Activated T-helper 2 cell treated with anti-CD3 and anti-CD28 coated beads, Interferon-gamma antibody, Interleukin-2, Interleukin-4, amounts not matched to agents 10 μg/mL and 5 μg/mL and 100 μg/mL, durations not matched to agents 14 hours and 24 hours and 36 hours (primary cell): ENCODE measurements around the gene OLFML3. TPM values are rescaled to one million over a fixed set of nuclear protein-coding genes. Genes with fewer than 3 reads are reported as not detected.
"Not testable (repeated sequence)": the region's sequence is repeated elsewhere in the genome, so short reads cannot be mapped to it uniquely, and the experiment has no call there.

Source experiments
- DNase-seq: peaks from one replicate; pipeline ENCODE4 v3.0.0; 2021; ENCODE audit warnings: low spot score
- H3K27ac Mint-ChIP-seq: one replicate; pipeline ENCODE4 v1.8.0; 2021; ENCODE audit warnings: mixed read lengths
- H3K27me3 Mint-ChIP-seq: one replicate; pipeline ENCODE4 v1.8.0; 2021; ENCODE audit warnings: low read depth, mixed read lengths
- H3K36me3 Mint-ChIP-seq: one replicate; pipeline ENCODE4 v1.8.0; 2021; ENCODE audit warnings: low read depth, mixed read lengths
- H3K4me1 Mint-ChIP-seq: one replicate; pipeline ENCODE4 v1.8.0; 2021; ENCODE audit warnings: low read depth, mixed read lengths
- H3K4me3 Mint-ChIP-seq: one replicate; pipeline ENCODE4 v1.8.0; 2021; ENCODE audit warnings: low read depth, mild to moderate bottlenecking, moderate library complexity, mixed read lengths
- H3K9me3 Mint-ChIP-seq: one replicate; pipeline ENCODE4 v1.8.0; 2021; ENCODE audit warnings: mixed read lengths
- intact Hi-C: fragments of 100-400 bp; cut with micrococcal nuclease; formaldehyde crosslinking; loops from one replicate; pipeline ENCODE4 v1.15.1; 2023
- total RNA-seq: library from RNA; stranded (reverse); gene quantifications from 2 replicates; pipeline ENCODE4 v1.2.3, GENCODE V29; 2022

Gene OLFML3
- total RNA-seq, 1 donor from 2014 or later, result 0.11 TPM

- Mint-ChIP-seq H3K27ac (no peak overlapping the region), H3K27me3 (peaks cover 13% of the 10 kb centered on the region), H3K4me1 (no peaks in the 10 kb centered on the region), H3K36me3 (no peaks in the 10 kb centered on the region), H3K4me3 (no peak overlapping the region), H3K9me3 (no peaks in the 10 kb centered on the region)
- DNase-seq, result no peak
- intact Hi-C loops, result no loop called here
Measured at GRCh38 chr1:114003431-114003830, 24.2 kb downstream of the OLFML3 start.

- H3K27me3 Mint-ChIP-seq, result peaks cover 12% of the 10 kb centered on the region
- H3K27ac Mint-ChIP-seq, DNase-seq, H3K4me3 Mint-ChIP-seq, H3K4me1 Mint-ChIP-seq, intact Hi-C loops, H3K36me3 Mint-ChIP-seq, H3K9me3 Mint-ChIP-seq: not testable (repeated sequence)
Measured at GRCh38 chr1:114006825-114007224, 27.6 kb downstream of the OLFML3 start.

GRCh38 chr1:114008480-114008941 lies 29.2 kb downstream of the OLFML3 start:
- intact Hi-C loops, result no loop called here
- Mint-ChIP-seq H3K27ac (no peak overlapping the region), H3K27me3 (peaks cover 14% of the 10 kb centered on the region), H3K4me1 (no peaks in the 10 kb centered on the region), H3K9me3 (no peaks in the 10 kb centered on the region), H3K4me3 (no peak overlapping the region), H3K36me3 (no peaks in the 10 kb centered on the region)
- DNase-seq, result no peak

- no peaks in the 10 kb centered on the region for H3K9me3 Mint-ChIP-seq
- intact Hi-C loops, result no loop called here
- no peaks in the 10 kb centered on the region for H3K36me3 Mint-ChIP-seq
- H3K4me1 Mint-ChIP-seq, result no peaks in the 10 kb centered on the region
- H3K27ac Mint-ChIP-seq, result no peak overlapping the region
- no peak for DNase-seq
- no peak overlapping the region for H3K4me3 Mint-ChIP-seq
- H3K27me3 Mint-ChIP-seq, result peaks cover 13% of the 10 kb centered on the region
Measured at GRCh38 chr1:114008993-114009392, 29.7 kb downstream of the OLFML3 start.

- intact Hi-C loops, result no loop called here
- no peaks in the 10 kb centered on the region for H3K36me3 Mint-ChIP-seq
- peaks cover 13% of the 10 kb centered on the region for H3K27me3 Mint-ChIP-seq
- no peak overlapping the region for H3K4me3 Mint-ChIP-seq
- no peak overlapping the region for H3K27ac Mint-ChIP-seq
- no peaks in the 10 kb centered on the region for H3K4me1 Mint-ChIP-seq
- no peaks in the 10 kb centered on the region for H3K9me3 Mint-ChIP-seq
- no peak for DNase-seq
Measured at GRCh38 chr1:114009393-114009792, 30.1 kb downstream of the OLFML3 start.

GRCh38 chr1:114010433-114011184 lies 31.3 kb downstream of the OLFML3 start:
- H3K9me3 Mint-ChIP-seq, result no peaks in the 10 kb centered on the region
- no peak overlapping the region for H3K27ac Mint-ChIP-seq
- no peaks in the 10 kb centered on the region for H3K4me1 Mint-ChIP-seq

GRCh38 chr1:114011796-114012195 lies 32.5 kb downstream of the OLFML3 start:
- Mint-ChIP-seq H3K4me1 (no peaks in the 10 kb centered on the region), H3K4me3 (no peak overlapping the region), H3K27ac (no peak overlapping the region), H3K27me3 (peaks cover 13% of the 10 kb centered on the region), H3K36me3 (no peaks in the 10 kb centered on the region), H3K9me3 (no peaks in the 10 kb centered on the region)
- DNase-seq, result no peak
- intact Hi-C loops, result no loop called here

More at GRCh38 chr1:114010433-114011184, 31.3 kb downstream of the OLFML3 start:
- H3K36me3 Mint-ChIP-seq, result no peaks in the 10 kb centered on the region
- H3K27me3 Mint-ChIP-seq, result peaks cover 15% of the 10 kb centered on the region
- no peak overlapping the region for H3K4me3 Mint-ChIP-seq
- no peak for DNase-seq
- intact Hi-C loops, result no loop called here

- no peak overlapping the region for H3K27ac Mint-ChIP-seq
- H3K36me3 Mint-ChIP-seq, result no peaks in the 10 kb centered on the region
- intact Hi-C loops, result no loop called here
Measured at GRCh38 chr1:114015075-114015474, 35.8 kb downstream of the OLFML3 start.

GRCh38 chr1:114019724-114020123 lies 40.5 kb downstream of the OLFML3 start:
- H3K4me1 Mint-ChIP-seq, H3K27ac Mint-ChIP-seq, H3K27me3 Mint-ChIP-seq, H3K9me3 Mint-ChIP-seq, DNase-seq, H3K4me3 Mint-ChIP-seq, intact Hi-C loops, H3K36me3 Mint-ChIP-seq: not testable (repeated sequence)

More at GRCh38 chr1:114015075-114015474, 35.8 kb downstream of the OLFML3 start:
- DNase-seq, result no peak
- Mint-ChIP-seq H3K4me1 (no peaks in the 10 kb centered on the region), H3K27me3 (peaks cover 16% of the 10 kb centered on the region), H3K4me3 (no peak overlapping the region), H3K9me3 (no peaks in the 10 kb centered on the region)

GRCh38 chr1:114021665-114022099 lies 42.4 kb downstream of the OLFML3 start:
- intact Hi-C loops, result no loop called here
- Mint-ChIP-seq H3K27ac (no peak overlapping the region), H3K9me3 (no peaks in the 10 kb centered on the region), H3K36me3 (no peaks in the 10 kb centered on the region), H3K4me1 (no peaks in the 10 kb centered on the region), H3K4me3 (no peak overlapping the region), H3K27me3 (peaks cover 3% of the 10 kb centered on the region)
- DNase-seq, result no peak

- H3K36me3 Mint-ChIP-seq, result no peaks in the 10 kb centered on the region
- DNase-seq, result no peak
- intact Hi-C loops, result no loop called here
- no peaks in the 10 kb centered on the region for H3K9me3 Mint-ChIP-seq
- no peak overlapping the region for H3K27ac Mint-ChIP-seq
- peaks cover 5% of the 10 kb centered on the region for H3K27me3 Mint-ChIP-seq
- no peaks in the 10 kb centered on the region for H3K4me1 Mint-ChIP-seq
- no peak overlapping the region for H3K4me3 Mint-ChIP-seq
Measured at GRCh38 chr1:114022877-114023276, 43.6 kb downstream of the OLFML3 start.

GRCh38 chr1:114023377-114023776 lies 44.1 kb downstream of the OLFML3 start:
- Mint-ChIP-seq H3K36me3 (no peaks in the 10 kb centered on the region), H3K9me3 (no peaks in the 10 kb centered on the region), H3K4me3 (no peak overlapping the region), H3K27me3 (peaks cover 5% of the 10 kb centered on the region), H3K27ac (no peak overlapping the region), H3K4me1 (no peaks in the 10 kb centered on the region)
- intact Hi-C loops, result no loop called here
- no peak for DNase-seq

- H3K9me3 Mint-ChIP-seq, result no peaks in the 10 kb centered on the region
- intact Hi-C loops, result no loop called here
- no peaks in the 10 kb centered on the region for H3K4me1 Mint-ChIP-seq
- H3K4me3 Mint-ChIP-seq, result no peak overlapping the region
- H3K27me3 Mint-ChIP-seq, result peaks cover 5% of the 10 kb centered on the region
- no peak for DNase-seq
- H3K36me3 Mint-ChIP-seq, result no peaks in the 10 kb centered on the region
- H3K27ac Mint-ChIP-seq, result no peak overlapping the region
Measured at GRCh38 chr1:114024049-114024448, 44.8 kb downstream of the OLFML3 start.
